IPS-11a (cell line): ENCODE data around the gene ZCCHC14.
"Not testable (repeated sequence)": the region's sequence is repeated elsewhere in the genome, so short reads cannot be mapped to it uniquely, and the experiment has no call there.

Experiments used
- H3K4me3 ChIP-seq: one replicate; pipeline ENCODE4 v1.5.1; 2013; ENCODE audit warnings: low read depth, low read length, control low read depth

ZCCHC14 gene

GRCh38 chr16:87482266-87482665 lies 10.6 kb downstream of the ZCCHC14 start:
- no peak overlapping the region for H3K4me3 ChIP-seq

DNA sequence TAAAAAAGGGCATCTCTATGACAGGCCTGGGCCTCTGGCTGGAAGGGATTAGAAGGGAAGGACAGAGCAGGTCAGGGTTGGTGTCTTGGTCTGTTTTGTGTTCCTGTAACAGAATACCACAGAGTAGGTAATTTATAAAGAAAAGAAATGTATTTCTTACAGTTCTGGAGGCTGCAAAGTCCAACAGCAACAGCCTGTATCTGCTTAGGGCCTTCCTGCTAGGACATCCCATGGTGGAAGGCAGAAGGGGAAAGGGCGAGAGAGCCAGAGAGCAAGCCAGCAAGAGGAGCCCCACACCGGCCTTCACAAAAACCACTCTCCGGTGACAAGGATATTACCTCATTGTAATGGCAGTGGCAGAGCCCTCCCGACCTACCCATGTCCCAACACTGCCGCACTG lies 11.1 kb downstream of the ZCCHC14 start:
- not testable (repeated sequence) for H3K4me3 ChIP-seq

- H3K4me3 ChIP-seq = not testable (repeated sequence)
Measured at GRCh38 chr16:87477209-87477981, 15.4 kb downstream of the ZCCHC14 start.

DNA sequence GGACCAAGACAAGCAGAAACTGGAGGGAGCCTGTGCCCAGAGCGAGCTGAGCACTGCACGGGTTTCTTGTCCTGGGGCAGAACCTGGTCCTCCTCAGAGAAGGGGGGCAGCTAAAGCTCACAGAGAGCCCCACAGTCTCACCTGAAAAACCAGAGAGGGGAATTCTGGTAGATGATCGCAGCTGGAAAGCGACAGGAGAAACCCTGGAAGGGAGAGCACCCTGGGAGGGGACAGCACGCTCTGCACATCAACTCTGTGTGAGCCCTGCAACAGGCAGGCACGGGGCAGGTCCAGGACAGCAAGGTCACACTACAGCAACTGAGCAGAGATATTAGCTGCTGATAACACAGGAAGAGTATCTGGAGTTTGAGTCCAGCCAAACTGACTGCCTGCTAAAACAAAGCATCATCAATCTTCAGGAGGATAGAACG lies 18.2 kb downstream of the ZCCHC14 start:
- no peak overlapping the region for H3K4me3 ChIP-seq

GRCh38 chr16:87474017-87474416 lies 18.8 kb downstream of the ZCCHC14 start:
- no peak overlapping the region for H3K4me3 ChIP-seq

DNA sequence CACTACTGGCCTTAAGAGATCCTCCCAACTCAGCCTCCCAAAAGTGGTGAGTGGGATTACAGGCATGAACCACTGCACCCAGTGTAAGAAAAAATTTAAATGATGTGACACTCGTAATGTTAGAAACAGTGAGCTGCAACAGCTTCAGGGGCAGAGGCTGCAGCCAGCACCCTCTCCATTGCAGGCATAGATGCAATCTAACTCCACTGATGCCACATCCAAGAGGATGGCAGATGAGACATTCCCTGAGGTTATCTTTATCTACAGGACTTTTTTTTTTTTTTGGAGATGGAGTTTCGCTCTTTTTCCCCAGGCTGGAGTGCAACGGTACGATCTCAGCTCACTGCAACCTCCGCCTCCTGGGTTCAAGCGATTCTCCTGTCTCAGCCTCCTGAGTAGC lies 19.9 kb downstream of the ZCCHC14 start:
- H3K4me3 ChIP-seq = no peak overlapping the region

GRCh38 chr16:87472142-87472778 lies 20.6 kb downstream of the ZCCHC14 start:
- no peak overlapping the region for H3K4me3 ChIP-seq

GRCh38 chr16:87471278-87472141 lies 21.3 kb downstream of the ZCCHC14 start:
- no peak overlapping the region for H3K4me3 ChIP-seq

DNA sequence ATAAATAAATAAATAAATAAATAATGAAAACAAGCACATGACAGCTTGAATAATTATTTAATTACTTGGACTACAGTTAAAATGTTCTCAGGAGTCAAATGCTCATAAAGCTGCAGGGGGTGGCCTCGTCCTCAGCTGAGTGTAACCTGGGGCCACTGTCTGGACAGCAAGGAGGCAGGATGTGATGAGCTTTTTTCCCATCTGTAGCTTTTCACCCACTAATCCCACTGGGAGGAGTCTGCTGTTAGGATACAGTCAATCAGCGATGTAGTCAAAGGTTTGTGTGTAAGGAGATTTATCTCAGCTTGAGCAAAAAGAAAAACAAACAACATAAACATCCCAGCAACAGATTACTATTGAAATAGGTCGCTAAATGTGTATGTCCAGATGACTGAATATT lies 22.5 kb downstream of the ZCCHC14 start:
- no peak overlapping the region for H3K4me3 ChIP-seq

DNA sequence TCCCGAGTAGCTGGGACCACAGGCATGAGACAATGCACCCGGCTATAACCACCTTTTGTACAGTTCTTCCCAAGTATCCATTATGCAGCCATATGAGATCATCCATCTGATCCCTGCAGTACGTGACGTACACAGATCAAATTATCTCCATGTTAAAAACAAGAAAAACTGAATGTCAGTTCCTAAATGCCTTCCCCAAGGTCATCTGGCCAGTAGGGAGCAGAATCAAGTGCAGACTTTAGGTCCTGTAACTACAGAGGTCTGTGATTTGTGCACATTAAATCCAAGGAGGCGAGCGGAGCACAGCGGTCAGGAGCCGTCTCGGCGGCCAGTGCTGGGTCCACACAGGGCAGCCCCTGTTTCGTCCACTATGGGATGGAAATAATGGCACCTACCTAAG lies 23.7 kb downstream of the ZCCHC14 start:
- no peak overlapping the region for H3K4me3 ChIP-seq

DNA sequence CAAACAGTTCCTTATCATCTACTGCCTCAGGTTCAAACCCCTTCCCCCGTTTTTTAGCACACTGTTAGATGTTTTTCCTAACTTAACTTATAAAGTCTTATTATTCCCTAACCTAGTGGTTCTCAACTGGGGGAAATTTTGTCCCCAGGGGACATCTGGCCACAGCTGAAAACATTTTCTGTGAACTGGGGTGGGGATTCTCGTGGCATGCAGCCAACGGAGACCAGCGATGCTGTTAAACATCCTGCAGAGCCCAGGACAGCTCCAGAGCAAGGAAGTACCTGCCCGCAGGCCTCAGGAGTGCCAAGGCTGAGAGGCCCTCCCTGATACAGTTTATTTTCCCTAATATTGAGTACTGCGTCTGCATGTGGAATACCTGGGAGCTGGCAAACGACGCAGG lies 24.3 kb downstream of the ZCCHC14 start:
- no peak overlapping the region for H3K4me3 ChIP-seq

GRCh38 chr16:87466975-87467501 lies 25.8 kb downstream of the ZCCHC14 start:
- H3K4me3 ChIP-seq = no peak overlapping the region

- H3K4me3 ChIP-seq = no peak overlapping the region
Measured at GRCh38 chr16:87465879-87466278, 26.9 kb downstream of the ZCCHC14 start.

- no peak overlapping the region for H3K4me3 ChIP-seq
Measured at GRCh38 chr16:87465306-87465705, 27.5 kb downstream of the ZCCHC14 start.

DNA sequence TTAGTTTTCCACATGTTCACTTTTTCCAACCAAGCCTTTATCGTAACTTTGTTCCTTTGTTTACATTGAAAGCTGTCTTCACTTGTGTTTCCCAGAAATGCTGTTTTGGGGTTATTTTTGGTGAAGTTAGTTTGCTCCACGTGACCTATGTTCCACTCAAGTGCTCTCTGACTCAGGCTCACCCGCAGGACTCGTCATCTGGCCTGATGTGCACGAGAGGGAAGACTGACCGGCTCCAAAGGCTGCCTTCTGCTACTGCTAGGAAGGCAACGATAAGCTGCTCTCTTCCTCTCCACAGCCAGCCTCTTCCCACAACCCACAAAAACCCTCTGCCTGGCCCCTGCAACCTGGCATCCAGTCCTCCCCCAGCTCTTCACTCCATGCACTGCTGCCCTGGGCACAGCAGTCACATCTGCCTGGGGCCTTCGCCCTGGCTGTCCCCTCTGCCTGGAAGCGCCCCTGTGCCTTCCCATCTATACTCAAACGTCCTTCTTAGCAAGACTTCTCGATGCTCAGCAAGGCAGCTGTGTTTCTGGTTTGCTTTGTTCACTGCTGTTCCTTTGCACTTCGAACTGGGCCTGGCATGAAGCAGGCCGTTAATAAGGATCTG lies 28.0 kb downstream of the ZCCHC14 start:
- no peak overlapping the region for H3K4me3 ChIP-seq

GRCh38 chr16:87463722-87464690 lies 28.8 kb downstream of the ZCCHC14 start:
- H3K4me3 ChIP-seq = no peak overlapping the region

GRCh38 chr16:87461466-87461991 lies 31.3 kb downstream of the ZCCHC14 start:
- H3K4me3 ChIP-seq = no peak overlapping the region

DNA sequence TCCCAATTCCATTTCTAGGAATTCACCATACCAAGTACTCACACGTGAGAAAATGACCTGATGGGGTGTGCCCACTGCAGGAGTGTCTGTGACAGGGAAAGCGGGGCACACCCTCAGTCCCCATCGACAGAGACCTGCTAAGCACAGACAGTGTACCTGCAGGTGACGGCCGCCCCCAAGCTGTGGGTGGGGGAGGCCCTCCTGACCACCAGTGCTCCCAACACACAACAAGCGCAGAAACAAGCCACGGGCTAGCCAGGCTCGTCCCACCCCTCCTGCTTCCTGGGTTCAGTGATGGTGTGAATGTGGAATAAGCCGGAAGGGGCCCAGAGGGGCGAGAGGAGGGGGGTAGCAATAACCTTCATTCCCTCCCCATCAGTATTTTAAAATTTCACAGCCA lies 31.9 kb downstream of the ZCCHC14 start:
- H3K4me3 ChIP-seq = no peak overlapping the region

- no peak overlapping the region for H3K4me3 ChIP-seq
Measured at GRCh38 chr16:87459833-87460232, 33.0 kb downstream of the ZCCHC14 start.

- H3K4me3 ChIP-seq = no peak overlapping the region
Measured at GRCh38 chr16:87459027-87459426, 33.8 kb downstream of the ZCCHC14 start.
